Measurements from ENCODE around the gene MLYCD.

Gene MLYCD

GRCh38 chr16:83963277-83964119, 64.6 kb downstream of the MLYCD start:
- no peak for DNase-seq (ENCODE audit: low read depth, low spot score)
- H3K4me3 ChIP-seq (ENCODE audit: low read depth, low read length) = no peak overlapping the region
- in situ Hi-C loops (cut with HindIII; ENCODE audit: low sequenced_read_pairs) = no loop called here
- TF ChIP-seq CTCF (IDR thresholded peaks at IDR 0.05; ENCODE audit: low read depth, low read length) = no peak

GRCh38 chr16:83964684-83965443, 65.9 kb downstream of the MLYCD start:
- no peak for DNase-seq (ENCODE audit: low read depth, low spot score)
- TF ChIP-seq CTCF (IDR thresholded peaks at IDR 0.05; ENCODE audit: low read depth, low read length) = no peak
- in situ Hi-C loops (cut with HindIII; ENCODE audit: low sequenced_read_pairs) = no loop called here
- H3K4me3 ChIP-seq (ENCODE audit: low read depth, low read length) = no peak overlapping the region

- TF ChIP-seq CTCF (IDR thresholded peaks at IDR 0.05; ENCODE audit: low read depth, low read length) = no peak
- H3K4me3 ChIP-seq (ENCODE audit: low read depth, low read length) = no peak overlapping the region
- DNase-seq (ENCODE audit: low read depth, low spot score) = no peak
- in situ Hi-C loops (cut with HindIII; ENCODE audit: low sequenced_read_pairs) = no loop called here
Observed at GRCh38 chr16:83965444-83966152, 66.7 kb downstream of the MLYCD start.

- no peak for DNase-seq (ENCODE audit: low read depth, low spot score)
- TF ChIP-seq CTCF (IDR thresholded peaks at IDR 0.05; ENCODE audit: low read depth, low read length) = no peak
- in situ Hi-C loops (cut with HindIII; ENCODE audit: low sequenced_read_pairs) = no loop called here
- H3K4me3 ChIP-seq (ENCODE audit: low read depth, low read length) = no peak overlapping the region
Observed at GRCh38 chr16:83966153-83966696, 67.3 kb downstream of the MLYCD start.

- in situ Hi-C loops (cut with HindIII; ENCODE audit: low sequenced_read_pairs) = no loop called here
- H3K4me3 ChIP-seq (ENCODE audit: low read depth, low read length) = no peak overlapping the region
- DNase-seq (ENCODE audit: low read depth, low spot score) = no peak
- no peak for TF ChIP-seq CTCF (IDR thresholded peaks at IDR 0.05; ENCODE audit: low read depth, low read length)
Observed at GRCh38 chr16:83967091-83967490, 68.2 kb downstream of the MLYCD start.

GRCh38 chr16:83967838-83968305, 69.0 kb downstream of the MLYCD start, which contains the start of gene NECAB2:
Gene NECAB2 (plus strand): TSS chr16:83968244. CDS start chr16:83968649, 405 bp downstream.
- no peak for DNase-seq (ENCODE audit: low read depth, low spot score)
- in situ Hi-C loops (cut with HindIII; ENCODE audit: low sequenced_read_pairs) = no loop called here
- H3K4me3 ChIP-seq (ENCODE audit: low read depth, low read length) = peak within 1 kb of the TSS; percentile 21
- TF ChIP-seq CTCF (IDR thresholded peaks at IDR 0.05; ENCODE audit: low read depth, low read length) = peak; percentile 55

All from astrocyte of the spinal cord (primary cell).